ENCODE data around the gene LSM10.
A peak's percentile ranks its signal among the peaks of the same experiment; 100 is the strongest.

LSM10 gene

GRCh38 chr1:36397378-36398230 is at the start of gene LSM10:
TSS of gene LSM10 (minus strand) at chr1:36397908. CDS start at chr1:36394129, 3,779 bp downstream.
- peak; percentile 92 for DNase-seq

- no peak for DNase-seq
Measured at GRCh38 chr1:36447450-36447849, 49.7 kb upstream of the LSM10 start.

- no peak for DNase-seq
Measured at GRCh38 chr1:36446746-36447145, 49.0 kb upstream of the LSM10 start.

GRCh38 chr1:36446271-36446670 is 48.6 kb upstream of the LSM10 start:
- DNase-seq: no peak

- no peak for DNase-seq
Measured at GRCh38 chr1:36443297-36443696, 45.6 kb upstream of the LSM10 start.

GRCh38 chr1:36442337-36442736 is 44.6 kb upstream of the LSM10 start:
- DNase-seq: no peak

GRCh38 chr1:36440646-36441045 is 42.9 kb upstream of the LSM10 start:
- DNase-seq: no peak

- no peak for DNase-seq
Measured at GRCh38 chr1:36440044-36440443, 42.3 kb upstream of the LSM10 start.

GRCh38 chr1:36438715-36439114 is 41.0 kb upstream of the LSM10 start:
- DNase-seq: no peak

- no peak for DNase-seq
Measured at GRCh38 chr1:36436821-36437220, 39.1 kb upstream of the LSM10 start.

GRCh38 chr1:36433102-36433501 is 35.4 kb upstream of the LSM10 start:
- DNase-seq: no peak

- DNase-seq: no peak
Measured at GRCh38 chr1:36432616-36433015, 34.9 kb upstream of the LSM10 start.

- DNase-seq: no peak
Measured at GRCh38 chr1:36425791-36426190, 28.1 kb upstream of the LSM10 start.

- DNase-seq: no peak
Measured at GRCh38 chr1:36421649-36422048, 23.9 kb upstream of the LSM10 start.

GRCh38 chr1:36420836-36421317 is 23.2 kb upstream of the LSM10 start:
- peak; percentile 76 for DNase-seq

- DNase-seq: no peak
Measured at GRCh38 chr1:36420409-36420808, 22.7 kb upstream of the LSM10 start.

- no peak for DNase-seq
Measured at GRCh38 chr1:36419569-36419968, 21.9 kb upstream of the LSM10 start.

GRCh38 chr1:36419140-36419539 is 21.4 kb upstream of the LSM10 start:
- no peak for DNase-seq

- DNase-seq: no peak
Measured at GRCh38 chr1:36417931-36418330, 20.2 kb upstream of the LSM10 start.

- DNase-seq: no peak
Measured at GRCh38 chr1:36415661-36416326, 18.1 kb upstream of the LSM10 start.

GRCh38 chr1:36414384-36414783 is 16.7 kb upstream of the LSM10 start:
- no peak for DNase-seq

- DNase-seq: peak; percentile 49
Measured at GRCh38 chr1:36411674-36412648, 14.3 kb upstream of the LSM10 start.

- DNase-seq: peak; percentile 56
Measured at GRCh38 chr1:36408479-36408878, 10.8 kb upstream of the LSM10 start.

Measured in fibroblast of skin of right biceps (primary cell).